GM11168 (cell line): ENCODE results near the gene TBC1D14.

ENCODE experiments used
- in situ Hi-C: fragments of 300-500 bp; cut with MboI; formaldehyde crosslinking; loops from one replicate; pipeline ENCODE4 v1.12.0; 2022; ENCODE audit warnings: low sequenced_read_pairs; ENCODE audit not compliant: unreplicated experiment

TBC1D14 gene

DNA sequence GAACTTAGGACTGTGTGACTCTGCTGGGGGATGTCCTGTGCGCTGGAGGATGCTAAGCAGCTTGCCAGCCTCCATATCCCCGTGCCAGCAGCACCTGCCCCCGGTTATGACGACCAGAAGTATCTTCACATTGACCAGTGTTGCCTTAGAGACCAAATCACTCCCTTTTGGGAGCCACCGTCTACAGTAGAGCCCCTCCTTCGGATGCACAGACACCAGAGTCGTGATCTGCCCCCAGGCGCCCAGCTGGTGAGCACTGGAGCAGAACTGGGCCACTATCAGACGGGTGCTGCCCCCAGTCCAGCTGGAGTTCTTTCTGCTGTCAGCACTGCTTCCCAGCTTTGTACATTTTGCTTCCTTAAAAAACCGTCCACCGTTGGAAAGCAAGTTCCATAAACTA lies 103.5 kb downstream of the TBC1D14 start:
- in situ Hi-C loops = no loop called here

DNA sequence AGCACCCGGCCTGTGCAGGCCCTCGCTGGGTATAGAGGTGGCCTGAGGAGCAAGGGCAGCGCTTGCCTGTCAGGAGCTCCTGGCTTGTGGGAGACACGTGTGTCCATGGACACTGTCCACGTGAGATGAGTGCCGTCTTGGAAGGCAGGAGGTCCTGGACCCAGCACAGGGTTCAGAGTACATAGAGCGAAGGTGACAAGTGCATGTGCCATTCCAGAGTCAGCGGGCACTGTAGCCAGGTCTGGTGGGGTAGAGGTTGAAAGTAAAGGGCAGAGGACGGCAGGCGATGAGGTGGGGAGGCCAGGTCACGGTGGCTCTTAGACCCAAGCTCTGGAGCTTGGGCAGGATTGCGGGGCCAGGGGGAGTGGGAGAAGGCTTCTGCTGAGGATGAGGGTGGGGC lies 105.2 kb downstream of the TBC1D14 start:
- in situ Hi-C loops = no loop called here

GRCh38 chr4:7015383-7016035 lies 105.9 kb downstream of the TBC1D14 start:
- in situ Hi-C loops = no loop called here

GRCh38 chr4:7016086-7016485 lies 106.5 kb downstream of the TBC1D14 start:
- in situ Hi-C loops = no loop called here

DNA sequence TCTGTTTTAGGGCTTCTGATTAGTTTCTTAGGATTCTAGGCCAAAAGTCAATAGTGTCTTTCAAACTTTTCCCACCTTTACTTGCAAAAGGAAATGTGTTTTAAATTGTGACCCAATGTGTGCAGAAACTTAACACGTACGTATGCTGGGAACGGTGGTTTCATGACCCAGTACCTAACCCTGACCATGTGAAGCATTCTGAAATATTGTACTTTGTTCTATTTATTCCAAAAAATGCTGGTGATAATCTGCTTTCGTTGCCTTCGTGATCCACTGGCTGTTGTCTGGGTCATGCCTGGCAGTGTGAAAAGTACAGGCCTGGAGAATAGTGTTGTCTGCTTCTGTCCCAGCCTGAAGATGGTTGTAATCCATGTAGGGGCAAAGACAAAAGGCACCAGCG lies 106.9 kb downstream of the TBC1D14 start:
- in situ Hi-C loops = no loop called here

GRCh38 chr4:7017446-7018048 lies 107.9 kb downstream of the TBC1D14 start:
- in situ Hi-C loops = no loop called here

GRCh38 chr4:7018281-7018680 lies 108.7 kb downstream of the TBC1D14 start:
- in situ Hi-C loops = no loop called here

DNA sequence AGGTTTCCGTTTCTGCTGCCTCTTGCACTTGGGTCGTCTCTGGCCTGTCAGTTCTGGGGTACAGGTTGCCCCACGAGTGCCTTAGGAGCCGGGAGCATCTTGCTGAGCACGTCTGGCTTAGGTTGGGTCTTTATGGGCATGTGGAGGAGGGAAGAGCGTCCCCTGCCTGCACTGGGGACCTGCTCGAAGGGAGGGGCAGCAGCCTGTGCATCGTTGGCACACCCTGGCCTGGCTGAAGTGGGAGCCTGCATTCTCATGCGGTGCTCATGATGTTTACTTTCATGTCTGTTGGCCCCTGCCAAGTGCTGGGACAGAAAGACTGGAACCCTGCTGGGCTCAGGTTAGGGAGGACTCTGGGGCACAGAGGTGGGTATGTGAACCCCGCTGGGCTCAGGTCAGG lies 109.7 kb downstream of the TBC1D14 start:
- in situ Hi-C loops = no loop called here

DNA sequence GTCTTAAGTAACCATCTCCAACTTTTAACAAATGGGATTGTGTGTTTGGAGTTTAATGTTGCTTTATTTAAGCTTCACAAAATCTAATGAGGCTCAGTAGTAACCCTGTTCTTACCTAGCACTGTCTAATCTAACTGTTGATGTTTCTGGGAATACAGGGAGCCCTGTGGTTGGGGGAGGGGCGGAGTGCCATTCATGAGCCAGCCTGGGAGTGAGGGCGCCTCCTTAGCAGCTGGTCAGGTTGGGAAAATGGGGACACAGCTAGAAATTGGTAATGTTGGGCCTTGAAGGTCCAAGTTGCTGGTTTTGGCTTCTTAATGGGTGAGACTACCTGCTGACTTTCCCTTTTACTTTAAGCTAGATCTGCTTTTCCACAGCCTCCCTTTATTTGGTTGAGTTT lies 110.7 kb downstream of the TBC1D14 start:
- in situ Hi-C loops = no loop called here

GRCh38 chr4:7020856-7021255 lies 111.2 kb downstream of the TBC1D14 start:
- in situ Hi-C loops = no loop called here

- in situ Hi-C loops = no loop called here
These were observed 111.7 kb downstream of the TBC1D14 start for GRCh38 chr4:7021355-7021754.

GRCh38 chr4:7021930-7022664 lies 112.5 kb downstream of the TBC1D14 start:
- in situ Hi-C loops = no loop called here

DNA sequence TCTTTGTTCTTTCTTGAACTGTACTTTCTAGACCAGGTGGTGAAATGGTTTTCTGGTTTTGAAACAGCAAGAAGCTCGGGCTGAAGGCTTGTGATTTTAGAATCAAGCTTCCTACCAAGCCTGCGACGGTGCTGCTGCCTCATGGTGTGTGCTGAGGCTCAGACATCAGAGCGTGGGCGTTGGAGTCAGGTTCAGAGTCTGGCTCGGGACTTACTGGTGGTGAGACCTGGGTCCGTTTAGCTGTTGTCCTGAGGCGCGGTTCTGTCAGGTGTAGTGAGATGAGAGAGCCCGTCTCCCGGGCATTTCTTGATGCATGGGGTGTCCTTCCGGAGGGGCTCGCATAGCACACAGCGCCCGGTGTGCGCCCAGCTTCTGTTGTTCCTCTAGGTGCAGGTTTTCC lies 113.9 kb downstream of the TBC1D14 start:
- in situ Hi-C loops = no loop called here

- in situ Hi-C loops = no loop called here
These were observed 114.3 kb downstream of the TBC1D14 start for GRCh38 chr4:7023901-7024300.

DNA sequence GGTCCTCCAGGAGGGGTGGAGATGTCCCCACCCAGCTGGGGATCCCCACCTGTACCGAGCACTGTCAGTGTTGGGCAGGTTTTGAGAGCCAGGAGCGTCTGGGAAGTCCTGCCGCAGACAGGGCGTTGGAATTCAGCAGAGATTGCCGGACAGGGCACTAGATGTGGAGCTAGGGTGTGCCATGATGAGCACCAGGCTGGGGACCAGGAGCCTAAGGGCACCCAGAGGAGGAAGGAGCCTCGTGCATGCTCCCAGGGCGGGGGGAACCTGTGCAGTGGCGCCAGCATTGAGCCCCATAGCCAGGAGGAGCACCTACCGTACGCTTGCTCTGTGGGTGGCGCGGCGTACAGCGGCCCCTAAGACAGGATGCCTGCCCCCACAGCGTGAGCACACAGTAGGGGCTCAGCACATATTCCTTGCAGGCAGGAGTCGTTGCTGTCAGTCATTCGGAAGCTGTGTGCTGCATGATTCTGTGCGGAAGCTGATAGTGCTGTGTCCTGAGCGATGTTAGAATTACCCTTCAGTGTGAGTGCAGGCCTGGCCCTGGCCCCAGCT lies 114.8 kb downstream of the TBC1D14 start:
- in situ Hi-C loops = no loop called here

DNA sequence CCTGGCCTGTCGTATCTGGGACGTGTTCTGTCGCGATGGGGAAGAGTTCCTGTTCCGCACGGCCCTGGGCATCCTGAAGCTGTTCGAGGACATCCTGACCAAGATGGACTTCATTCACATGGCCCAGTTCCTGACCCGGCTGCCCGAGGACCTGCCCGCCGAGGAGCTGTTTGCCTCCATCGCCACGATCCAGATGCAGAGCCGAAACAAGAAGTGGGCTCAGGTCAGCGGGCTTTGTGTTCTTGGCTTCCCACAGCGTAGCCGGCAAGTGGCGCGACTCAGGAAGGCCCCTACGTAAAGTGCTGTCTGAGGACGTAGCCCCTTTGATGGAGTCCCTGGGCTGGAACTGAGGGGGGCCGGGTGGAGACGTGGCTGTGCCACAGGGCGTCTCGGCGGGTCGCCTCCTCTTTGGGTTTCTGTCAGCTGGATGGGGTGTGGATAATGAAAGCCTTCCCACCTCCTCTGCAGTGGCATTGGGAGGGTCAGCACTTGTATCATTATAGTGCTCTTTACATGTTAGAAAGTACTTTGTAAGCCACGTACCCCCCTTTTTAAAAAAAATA lies 115.5 kb downstream of the TBC1D14 start:
- in situ Hi-C loops = no loop called here

GRCh38 chr4:7026107-7026506 lies 116.5 kb downstream of the TBC1D14 start:
- in situ Hi-C loops = no loop called here

DNA sequence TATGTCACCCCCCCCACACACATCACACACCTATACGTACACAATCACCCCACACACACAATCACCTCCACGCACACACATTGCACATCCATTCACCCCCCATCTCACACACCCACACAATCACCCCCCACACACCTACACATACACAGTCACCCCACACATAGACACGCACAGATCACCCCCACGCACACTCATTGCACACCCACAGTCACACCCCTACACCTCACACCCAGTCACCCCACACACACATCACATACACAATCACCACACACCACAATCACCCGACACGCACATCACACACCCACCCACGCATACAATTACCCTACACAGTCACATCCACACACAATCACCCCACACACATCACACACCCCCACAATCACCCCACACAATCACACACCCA lies 117.7 kb downstream of the TBC1D14 start:
- in situ Hi-C loops = no loop called here

DNA sequence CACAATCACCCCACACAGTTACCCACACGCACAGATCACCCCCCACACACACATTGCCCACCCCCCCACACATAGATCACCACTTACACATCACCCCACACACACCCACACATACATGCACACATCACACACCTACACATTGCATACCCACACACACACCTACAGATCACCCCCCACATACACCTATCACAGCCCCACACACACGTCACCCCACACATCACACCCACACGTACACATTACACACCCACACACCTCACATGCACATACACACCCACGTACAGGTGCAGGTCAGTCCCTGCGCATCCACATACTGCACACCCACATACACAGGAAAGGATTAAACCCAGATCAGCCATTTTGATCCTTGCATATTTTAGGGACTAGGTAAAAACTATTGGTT lies 118.3 kb downstream of the TBC1D14 start:
- in situ Hi-C loops = no loop called here

DNA sequence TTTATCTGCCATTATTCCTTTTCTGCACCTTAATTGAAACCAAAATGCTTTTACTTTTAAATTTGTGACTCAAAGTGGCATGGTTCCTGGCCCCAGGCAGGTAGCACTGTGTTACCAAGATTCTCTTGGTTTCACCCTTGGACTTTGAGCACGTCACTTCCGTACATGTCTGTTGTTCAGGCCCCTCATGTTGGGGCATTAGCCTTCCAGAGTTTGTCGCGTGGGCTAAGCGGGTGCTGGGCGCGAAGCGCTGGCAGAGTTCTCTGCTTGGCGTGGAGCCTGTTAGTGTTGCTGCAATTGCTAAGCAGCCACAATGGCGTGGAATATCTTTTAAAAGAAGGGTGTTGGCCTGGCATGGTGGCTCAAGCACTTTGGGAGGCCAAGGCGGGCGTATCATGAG lies 119.6 kb downstream of the TBC1D14 start:
- in situ Hi-C loops = no loop called here

DNA sequence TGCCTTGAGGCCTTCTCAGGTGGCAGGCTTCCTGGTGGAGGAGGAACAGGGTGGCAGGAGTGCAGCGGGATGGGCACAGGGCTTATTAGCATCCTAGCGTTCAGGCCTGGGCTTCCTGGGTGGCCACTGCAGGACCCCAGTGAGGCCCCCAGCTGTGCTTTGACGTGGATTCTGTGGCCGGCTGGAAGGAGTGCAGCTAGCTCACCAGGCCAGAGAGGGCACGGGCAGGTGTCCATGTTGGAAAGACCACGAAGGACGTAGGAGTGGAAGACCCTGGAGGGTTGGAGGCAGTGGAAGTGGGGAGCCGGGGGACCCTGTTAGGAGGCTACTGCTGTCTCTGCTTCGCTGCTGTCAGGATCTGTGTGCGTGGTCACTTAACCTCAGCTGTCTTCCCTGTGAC lies 120.3 kb downstream of the TBC1D14 start:
- in situ Hi-C loops = no loop called here
